Fibroblast of skin of back (primary cell): ENCODE measurements around the gene XYLT1.
"Not testable (repeated sequence)": the region's sequence is repeated elsewhere in the genome, so short reads cannot be mapped to it uniquely, and the experiment has no call there.

Source experiments
- DNase-seq: peaks from one replicate; pipeline ENCODE4 v3.0.0-alpha.2; 2013

XYLT1 gene

GRCh38 chr16:17306745-17307144, 164.0 kb downstream of the XYLT1 start:
- DNase-seq: no peak

DNA sequence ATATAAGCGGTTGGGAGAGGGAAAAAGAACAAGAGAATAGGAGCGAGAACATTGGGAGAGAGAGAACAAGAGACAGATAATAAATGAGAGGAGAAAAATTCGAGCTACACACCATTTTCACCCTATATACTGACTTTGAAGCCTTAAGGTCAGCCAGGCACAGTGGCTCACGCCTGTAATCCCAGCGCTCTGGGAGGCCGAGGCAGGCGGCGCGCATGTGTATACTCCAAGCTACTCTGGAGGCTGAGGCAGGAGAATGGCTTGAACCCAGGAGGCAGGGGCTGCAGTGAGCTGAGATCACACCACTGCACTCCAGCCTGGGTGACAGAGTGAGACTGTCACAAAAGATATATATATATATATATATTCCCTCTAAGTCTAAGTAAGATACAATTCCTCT, 164.5 kb downstream of the XYLT1 start:
- DNase-seq: not testable (repeated sequence)

DNA sequence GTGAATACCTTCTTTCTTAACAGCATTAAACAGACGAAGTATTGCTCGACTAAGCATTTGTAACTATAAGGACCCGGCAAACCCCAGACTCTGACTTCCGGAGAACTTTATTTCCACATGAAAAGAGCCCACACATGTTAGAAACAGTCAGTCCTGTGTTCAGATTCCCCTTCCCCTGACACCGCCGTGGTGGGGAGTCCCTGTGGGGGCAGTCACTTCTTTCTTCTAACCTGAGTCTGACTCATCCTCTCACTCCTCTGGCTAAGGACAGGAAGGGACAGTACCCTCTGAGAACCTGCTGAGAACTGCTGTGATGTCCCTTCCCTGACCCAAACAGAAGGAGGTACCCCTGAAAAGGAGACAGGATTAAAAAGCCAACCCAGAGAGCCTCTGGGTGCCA, 165.1 kb downstream of the XYLT1 start:
- DNase-seq: no peak

- DNase-seq: no peak
Observed at GRCh38 chr16:17304491-17305119, 166.2 kb downstream of the XYLT1 start.

DNA sequence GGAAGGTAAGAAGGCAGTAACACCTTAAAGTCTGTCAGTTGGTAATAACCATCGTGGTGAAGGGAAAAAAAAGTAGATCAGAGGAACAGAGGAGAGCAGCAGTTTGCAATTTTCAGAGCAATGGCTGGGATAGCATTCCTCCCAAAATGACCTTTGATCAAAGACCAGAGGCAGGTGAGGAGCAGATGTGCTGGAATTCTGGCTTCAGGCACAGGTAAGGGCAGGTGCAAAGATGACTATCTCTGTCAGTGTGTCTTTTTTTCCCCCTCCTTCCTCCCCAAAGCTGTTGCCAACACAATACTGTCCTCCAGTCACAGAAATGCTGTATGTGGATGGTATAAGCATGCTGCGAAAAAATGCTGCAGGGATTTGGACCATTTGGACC, 166.7 kb downstream of the XYLT1 start:
- no peak for DNase-seq

DNA sequence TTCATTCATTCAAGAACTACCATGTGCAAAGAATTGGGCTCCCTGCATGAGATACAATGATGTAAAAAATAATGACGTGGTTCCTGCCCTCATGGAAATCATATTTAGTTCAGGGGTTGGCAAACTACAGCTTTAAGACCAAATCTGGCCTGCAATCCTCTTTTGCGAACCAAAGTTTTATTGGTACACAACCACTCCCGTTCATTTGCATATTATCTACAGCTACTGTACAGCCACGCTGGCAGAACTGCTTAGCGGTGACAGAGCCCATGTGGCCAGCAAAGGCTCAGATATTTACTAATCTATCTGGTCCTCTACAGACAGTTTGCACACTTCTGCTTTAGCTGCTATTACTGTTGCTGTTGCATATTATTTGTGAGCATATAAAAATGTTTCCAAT, 167.7 kb downstream of the XYLT1 start:
- DNase-seq: no peak

DNA sequence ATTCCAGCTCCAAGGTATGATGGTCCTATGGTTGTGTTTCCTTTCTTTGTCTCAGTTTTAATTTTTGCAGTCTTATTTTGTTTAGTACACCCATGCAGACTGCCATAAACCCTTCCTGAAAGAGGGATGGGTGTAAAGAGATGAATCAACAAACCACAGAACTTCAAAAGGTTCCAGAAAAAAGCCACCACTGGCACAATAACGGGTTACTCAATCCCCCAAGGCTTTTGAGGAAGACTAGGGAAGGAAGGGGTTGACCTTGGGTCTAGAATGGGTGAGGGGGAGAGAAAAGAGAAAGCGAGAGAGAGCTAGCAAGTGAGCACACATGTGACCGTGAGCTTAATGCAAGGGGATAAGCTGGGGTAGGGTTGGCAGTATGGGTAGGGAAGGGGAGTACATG, 168.1 kb downstream of the XYLT1 start:
- DNase-seq: no peak

GRCh38 chr16:17302214-17302613, 168.5 kb downstream of the XYLT1 start:
- no peak for DNase-seq

GRCh38 chr16:17301593-17302135, 169.1 kb downstream of the XYLT1 start:
- no peak for DNase-seq

DNA sequence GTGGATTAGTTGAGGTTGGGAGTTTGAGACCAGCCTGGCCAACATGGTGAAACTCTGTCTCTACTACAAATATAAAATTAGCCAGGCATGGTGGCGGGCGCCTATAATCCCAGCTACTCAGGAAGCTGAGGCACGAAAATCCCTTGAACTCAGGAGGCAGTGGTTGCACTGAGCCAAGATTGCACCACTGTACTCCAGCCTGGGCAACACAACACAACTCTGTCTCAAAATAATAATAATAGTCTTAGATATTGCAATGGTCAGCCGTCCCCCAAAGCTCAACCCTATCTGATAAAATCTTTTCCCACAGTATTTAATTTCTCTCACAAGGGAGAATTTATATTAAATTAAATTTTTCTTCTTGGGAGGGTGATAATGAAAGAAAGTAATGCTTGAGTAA, 169.6 kb downstream of the XYLT1 start:
- no peak for DNase-seq

DNA sequence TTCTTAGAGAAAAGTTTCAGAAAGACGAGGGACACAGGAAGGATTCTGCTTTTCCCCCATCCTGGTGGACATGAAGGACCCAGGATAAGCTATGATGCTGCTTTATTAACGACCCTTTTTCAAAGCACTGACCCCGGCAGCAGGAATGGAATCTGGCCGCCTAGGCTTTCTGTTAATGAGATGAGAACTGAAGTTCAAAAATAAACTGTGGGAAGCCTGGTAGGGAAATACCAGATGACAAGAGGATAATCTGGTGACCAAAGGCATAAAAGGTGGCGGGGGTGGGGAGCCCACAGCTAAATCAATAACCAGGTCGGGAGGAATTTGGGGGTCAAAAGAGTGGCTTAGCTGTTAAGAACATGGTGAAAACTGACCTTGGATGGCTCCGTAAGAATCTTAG, 171.0 kb downstream of the XYLT1 start:
- DNase-seq: no peak

- no peak for DNase-seq
Observed at GRCh38 chr16:17298238-17298637, 172.5 kb downstream of the XYLT1 start.

DNA sequence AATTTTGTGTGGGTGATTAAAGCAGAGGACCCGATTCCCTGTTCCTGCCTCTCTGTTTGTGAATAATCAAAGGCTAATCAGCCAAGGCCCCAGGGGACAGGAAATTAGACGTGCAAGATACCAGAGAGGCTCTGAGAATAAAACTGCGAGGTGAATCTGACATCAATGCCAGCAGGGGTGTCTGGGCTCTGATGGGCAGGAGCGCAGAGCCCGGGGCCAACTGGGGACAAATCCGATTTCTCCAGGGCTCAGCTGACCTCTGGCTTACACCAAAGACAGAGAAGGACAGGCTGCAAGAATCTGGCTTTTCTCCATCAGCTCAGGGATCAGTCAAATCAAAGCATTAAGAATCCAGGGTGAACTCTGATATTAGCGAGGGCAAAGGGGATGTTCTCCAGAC, 174.3 kb downstream of the XYLT1 start:
- DNase-seq: no peak

GRCh38 chr16:17295948-17296347, 174.8 kb downstream of the XYLT1 start:
- DNase-seq: no peak

- no peak for DNase-seq
Observed at GRCh38 chr16:17294856-17295255, 175.9 kb downstream of the XYLT1 start.

GRCh38 chr16:17293813-17294558, 176.8 kb downstream of the XYLT1 start:
- DNase-seq: no peak

DNA sequence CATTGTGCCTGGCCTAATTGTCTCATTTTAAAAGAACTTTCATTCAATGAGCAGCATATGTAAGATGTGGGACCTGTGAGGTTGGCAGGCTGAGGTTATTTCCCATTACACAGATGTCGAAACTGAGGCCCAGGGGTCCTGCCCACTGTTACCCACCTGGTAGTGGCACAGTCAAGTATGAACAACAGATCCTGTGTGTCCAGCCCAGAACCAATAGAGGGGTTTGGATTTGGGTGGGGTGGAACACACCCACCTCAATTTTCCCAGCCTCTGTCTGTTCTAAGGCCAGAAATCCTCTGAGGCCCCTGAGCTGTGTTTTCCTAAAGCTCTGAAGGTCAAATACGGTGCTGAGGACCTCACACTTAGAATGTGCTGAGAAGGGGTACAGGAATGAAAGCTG, 179.5 kb downstream of the XYLT1 start:
- no peak for DNase-seq

GRCh38 chr16:17289674-17290635, 180.8 kb downstream of the XYLT1 start:
- DNase-seq: no peak

GRCh38 chr16:17289050-17289449, 181.7 kb downstream of the XYLT1 start:
- DNase-seq: no peak

GRCh38 chr16:17287166-17287800, 183.5 kb downstream of the XYLT1 start:
- no peak for DNase-seq

DNA sequence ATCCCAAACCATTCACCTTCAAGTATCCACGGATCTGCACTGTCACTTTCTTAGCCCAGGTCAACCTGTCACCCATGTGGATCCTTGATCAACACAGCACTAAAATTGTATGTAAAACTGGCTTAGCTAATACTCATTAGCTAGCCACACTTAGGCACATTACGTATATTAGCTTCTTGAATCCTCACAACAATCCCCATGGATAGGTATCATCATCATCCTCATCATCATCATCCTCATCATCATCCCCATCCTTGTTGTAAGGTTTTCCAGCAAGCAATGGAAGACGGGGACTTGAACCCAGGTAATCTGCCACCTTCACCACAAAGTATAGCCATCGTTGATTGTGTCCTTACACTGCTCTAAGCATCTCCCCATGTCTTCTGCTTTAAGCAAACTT, 184.3 kb downstream of the XYLT1 start:
- no peak for DNase-seq

DNA sequence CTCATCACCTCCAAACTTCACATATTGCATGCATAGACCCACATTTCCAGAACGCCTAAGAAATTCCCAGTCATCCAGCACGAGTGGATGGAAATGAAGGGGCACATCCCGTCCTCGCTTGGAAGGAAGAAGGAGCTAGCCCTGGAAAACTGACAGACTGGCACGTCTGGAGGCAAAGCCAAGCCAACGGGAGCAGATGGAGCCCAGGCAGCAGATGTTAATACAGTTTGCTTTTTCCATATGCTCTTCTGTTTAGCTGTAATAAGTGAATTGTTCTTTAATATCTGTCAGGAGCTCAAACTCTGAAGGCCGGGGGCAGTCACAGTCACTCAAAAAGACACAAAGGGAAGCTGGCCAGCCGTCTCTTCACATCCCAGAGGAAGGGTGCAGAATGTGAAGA, 187.7 kb downstream of the XYLT1 start:
- DNase-seq: no peak

- DNase-seq: no peak
Observed at GRCh38 chr16:17282247-17282646, 188.5 kb downstream of the XYLT1 start.
